IPS-20b (cell line): ENCODE measurements around the gene ADK.

Experiments
- H3K27ac ChIP-seq: one replicate; pipeline ENCODE4 v1.5.1; 2013; ENCODE audit warnings: low read length
- H3K27me3 ChIP-seq: 2 replicates; pipeline ENCODE4 v1.6.1; 2013; ENCODE audit warnings: mild to moderate bottlenecking, low read length, inconsistent platforms; ENCODE audit not compliant: insufficient read depth
- H3K36me3 ChIP-seq: 2 replicates; pipeline ENCODE4 v1.6.1; 2013; ENCODE audit warnings: low read depth, mild to moderate bottlenecking, inconsistent platforms, low read length, moderate library complexity; ENCODE audit not compliant: insufficient read depth
- H3K4me1 ChIP-seq: 2 replicates; pipeline ENCODE4 v1.6.1; 2013; ENCODE audit warnings: mild to moderate bottlenecking, control low read depth, inconsistent platforms, low read length, moderate library complexity; ENCODE audit not compliant: insufficient read depth
- H3K4me3 ChIP-seq: 2 replicates; pipeline ENCODE4 v1.5.1; 2013; ENCODE audit warnings: mild to moderate bottlenecking, low read length, inconsistent platforms
- H3K9ac ChIP-seq: 2 replicates; pipeline ENCODE4 v1.6.1; 2013; ENCODE audit warnings: low read depth, mild to moderate bottlenecking, inconsistent platforms, low read length, moderate library complexity
- H3K9me3 ChIP-seq: 2 replicates; pipeline ENCODE4 v1.6.1; 2013; ENCODE audit warnings: mild to moderate bottlenecking, low read depth, low read length, inconsistent platforms; ENCODE audit not compliant: insufficient read depth

ADK gene

GRCh38 chr10:74249865-74250264, 98.8 kb downstream of the ADK start:
- Histone ChIP-seq H3K27me3 (no peaks in the 10 kb centered on the region), H3K4me1 (peaks cover 3% of the 10 kb centered on the region; the same call in 1 of the 2 replicates), H3K9ac (no peak overlapping the region), H3K4me3 (no peak overlapping the region), H3K27ac (no peak overlapping the region), H3K9me3 (no peaks in the 10 kb centered on the region), H3K36me3 (no peaks in the 10 kb centered on the region)

- Histone ChIP-seq H3K36me3 (no peaks in the 10 kb centered on the region), H3K9me3 (no peaks in the 10 kb centered on the region), H3K27ac (no peak overlapping the region), H3K27me3 (no peaks in the 10 kb centered on the region), H3K4me3 (no peak overlapping the region), H3K4me1 (peaks cover 15% of the 10 kb centered on the region; the same call in 1 of the 2 replicates), H3K9ac (no peak overlapping the region)
Measured at GRCh38 chr10:74255214-74255613, 104.2 kb downstream of the ADK start.

GRCh38 chr10:74255888-74256357, 104.9 kb downstream of the ADK start:
- Histone ChIP-seq H3K27ac (no peak overlapping the region), H3K4me1 (peaks cover 15% of the 10 kb centered on the region; the same call in 1 of the 2 replicates), H3K4me3 (no peak overlapping the region)

GRCh38 chr10:74262856-74263255, 111.8 kb downstream of the ADK start:
- Histone ChIP-seq H3K27me3 (no peaks in the 10 kb centered on the region), H3K4me1 (peaks cover 3% of the 10 kb centered on the region; the same call in 1 of the 2 replicates), H3K27ac (no peak overlapping the region), H3K9ac (no peak overlapping the region), H3K4me3 (no peak overlapping the region), H3K36me3 (no peaks in the 10 kb centered on the region), H3K9me3 (no peaks in the 10 kb centered on the region)

More at GRCh38 chr10:74255888-74256357, 104.9 kb downstream of the ADK start:
- Histone ChIP-seq H3K36me3 (no peaks in the 10 kb centered on the region), H3K27me3 (no peaks in the 10 kb centered on the region), H3K9me3 (no peaks in the 10 kb centered on the region), H3K9ac (no peak overlapping the region)

GRCh38 chr10:74263996-74264395, 113.0 kb downstream of the ADK start:
- H3K9me3 ChIP-seq = no peaks in the 10 kb centered on the region

GRCh38 chr10:74272288-74272687, 121.3 kb downstream of the ADK start:
- Histone ChIP-seq H3K4me1 (no peaks in the 10 kb centered on the region), H3K27me3 (no peaks in the 10 kb centered on the region), H3K9me3 (no peaks in the 10 kb centered on the region), H3K27ac (no peak overlapping the region), H3K36me3 (no peaks in the 10 kb centered on the region), H3K9ac (no peak overlapping the region), H3K4me3 (no peak overlapping the region)

More at GRCh38 chr10:74263996-74264395, 113.0 kb downstream of the ADK start:
- no peak overlapping the region for H3K27ac ChIP-seq
- no peaks in the 10 kb centered on the region for H3K4me1 ChIP-seq
- H3K4me3 ChIP-seq = no peak overlapping the region
- no peaks in the 10 kb centered on the region for H3K36me3 ChIP-seq
- no peak overlapping the region for H3K9ac ChIP-seq
- H3K27me3 ChIP-seq = no peaks in the 10 kb centered on the region

- no peaks in the 10 kb centered on the region for H3K9me3 ChIP-seq
- no peak overlapping the region for H3K27ac ChIP-seq
- H3K4me3 ChIP-seq = no peak overlapping the region
- no peaks in the 10 kb centered on the region for H3K4me1 ChIP-seq
- no peak overlapping the region for H3K9ac ChIP-seq
- H3K27me3 ChIP-seq = no peaks in the 10 kb centered on the region
- H3K36me3 ChIP-seq = no peaks in the 10 kb centered on the region
Measured at GRCh38 chr10:74275755-74276290, 124.8 kb downstream of the ADK start.

- no peak overlapping the region for H3K9ac ChIP-seq
- H3K36me3 ChIP-seq = no peaks in the 10 kb centered on the region
Measured at GRCh38 chr10:74276416-74276815, 125.4 kb downstream of the ADK start.

GRCh38 chr10:74282151-74282847, 131.3 kb downstream of the ADK start:
- Histone ChIP-seq H3K36me3 (no peaks in the 10 kb centered on the region), H3K4me1 (no peaks in the 10 kb centered on the region), H3K27ac (no peak overlapping the region), H3K4me3 (no peak overlapping the region), H3K9me3 (no peaks in the 10 kb centered on the region), H3K9ac (no peak overlapping the region), H3K27me3 (no peaks in the 10 kb centered on the region)

More at GRCh38 chr10:74276416-74276815, 125.4 kb downstream of the ADK start:
- Histone ChIP-seq H3K27ac (no peak overlapping the region), H3K9me3 (no peaks in the 10 kb centered on the region), H3K4me1 (no peaks in the 10 kb centered on the region), H3K4me3 (no peak overlapping the region), H3K27me3 (no peaks in the 10 kb centered on the region)

GRCh38 chr10:74282848-74283210, 131.8 kb downstream of the ADK start:
- no peaks in the 10 kb centered on the region for H3K4me1 ChIP-seq
- no peak overlapping the region for H3K9ac ChIP-seq
- no peak overlapping the region for H3K27ac ChIP-seq
- no peak overlapping the region for H3K4me3 ChIP-seq
- H3K27me3 ChIP-seq = no peaks in the 10 kb centered on the region
- H3K36me3 ChIP-seq = no peaks in the 10 kb centered on the region
- no peaks in the 10 kb centered on the region for H3K9me3 ChIP-seq

GRCh38 chr10:74289188-74289587, 138.2 kb downstream of the ADK start:
- H3K27ac ChIP-seq = no peak overlapping the region
- no peaks in the 10 kb centered on the region for H3K4me1 ChIP-seq
- H3K36me3 ChIP-seq = no peaks in the 10 kb centered on the region
- no peak overlapping the region for H3K4me3 ChIP-seq
- H3K27me3 ChIP-seq = no peaks in the 10 kb centered on the region
- no peak overlapping the region for H3K9ac ChIP-seq
- H3K9me3 ChIP-seq = no peaks in the 10 kb centered on the region

- Histone ChIP-seq H3K9ac (no peak overlapping the region), H3K27ac (no peak overlapping the region), H3K36me3 (no peaks in the 10 kb centered on the region), H3K9me3 (no peaks in the 10 kb centered on the region), H3K27me3 (no peaks in the 10 kb centered on the region), H3K4me1 (no peaks in the 10 kb centered on the region), H3K4me3 (no peak overlapping the region)
Measured at GRCh38 chr10:74289951-74290350, 138.9 kb downstream of the ADK start.
